AG04449 (cell line): ENCODE results near the gene GJA3.

Source experiments
- CTCF ChIA-PET: fragments of 350-600 bp; formaldehyde crosslinking; extraction: SDS; loops from one replicate; lab custom pipeline; 2021; ENCODE audit warnings: antibody characterized with exemption; lab: Yijun Ruan, JAX
- POLR2A ChIA-PET: fragments of 400-600, 350-600 bp; formaldehyde crosslinking; extraction: SDS; loops from one replicate; lab custom pipeline; 2020; ENCODE audit warnings: antibody characterized with exemption, inconsistent platforms; lab: Yijun Ruan, JAX
- DNase-seq: peaks from one replicate; pipeline ENCODE4 v3.0.0-alpha.2; 2010; ENCODE audit warnings: low read depth, low spot score
- H3K4me3 ChIP-seq: 2 replicates; pipeline ENCODE4 v1.5.1; 2011; ENCODE audit warnings: low read depth, mild to moderate bottlenecking, control low read depth, low read length
- TF ChIP-seq, protein P1 (sequence below): IDR thresholded peaks from one replicate; pipeline ENCODE4 v1.5.1; 2011; ENCODE audit warnings: mild to moderate bottlenecking, moderate library complexity, low read length, control low read depth, inconsistent platforms; ENCODE audit not compliant: insufficient read depth; ENCODE audit errors: missing control alignments

GJA3 gene

GRCh38 chr13:20101467-20102316 is 59.2 kb downstream of the GJA3 start:
- DNase-seq: no peak
- no peak overlapping the region for H3K4me3 ChIP-seq
- ChIA-PET POLR2A (interaction anchor here (0.7 kb wide), 1 partner anchor 46 kb away, joined by 4 read pairs; no protein-coding TSS in a partner anchor), CTCF (interaction anchor here (0.6 kb wide), 1 partner anchor 26 kb away, joined by 3 read pairs; no protein-coding TSS in a partner anchor)
- TF ChIP-seq, protein P1, sequence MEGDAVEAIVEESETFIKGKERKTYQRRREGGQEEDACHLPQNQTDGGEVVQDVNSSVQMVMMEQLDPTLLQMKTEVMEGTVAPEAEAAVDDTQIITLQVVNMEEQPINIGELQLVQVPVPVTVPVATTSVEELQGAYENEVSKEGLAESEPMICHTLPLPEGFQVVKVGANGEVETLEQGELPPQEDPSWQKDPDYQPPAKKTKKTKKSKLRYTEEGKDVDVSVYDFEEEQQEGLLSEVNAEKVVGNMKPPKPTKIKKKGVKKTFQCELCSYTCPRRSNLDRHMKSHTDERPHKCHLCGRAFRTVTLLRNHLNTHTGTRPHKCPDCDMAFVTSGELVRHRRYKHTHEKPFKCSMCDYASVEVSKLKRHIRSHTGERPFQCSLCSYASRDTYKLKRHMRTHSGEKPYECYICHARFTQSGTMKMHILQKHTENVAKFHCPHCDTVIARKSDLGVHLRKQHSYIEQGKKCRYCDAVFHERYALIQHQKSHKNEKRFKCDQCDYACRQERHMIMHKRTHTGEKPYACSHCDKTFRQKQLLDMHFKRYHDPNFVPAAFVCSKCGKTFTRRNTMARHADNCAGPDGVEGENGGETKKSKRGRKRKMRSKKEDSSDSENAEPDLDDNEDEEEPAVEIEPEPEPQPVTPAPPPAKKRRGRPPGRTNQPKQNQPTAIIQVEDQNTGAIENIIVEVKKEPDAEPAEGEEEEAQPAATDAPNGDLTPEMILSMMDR: no peak

GRCh38 chr13:20099319-20099718 is 61.5 kb downstream of the GJA3 start:
- H3K4me3 ChIP-seq: no peak overlapping the region
- ChIA-PET POLR2A (no interaction called here), CTCF (no interaction called here)
- TF ChIP-seq, protein P1: no peak
- DNase-seq: no peak

DNA sequence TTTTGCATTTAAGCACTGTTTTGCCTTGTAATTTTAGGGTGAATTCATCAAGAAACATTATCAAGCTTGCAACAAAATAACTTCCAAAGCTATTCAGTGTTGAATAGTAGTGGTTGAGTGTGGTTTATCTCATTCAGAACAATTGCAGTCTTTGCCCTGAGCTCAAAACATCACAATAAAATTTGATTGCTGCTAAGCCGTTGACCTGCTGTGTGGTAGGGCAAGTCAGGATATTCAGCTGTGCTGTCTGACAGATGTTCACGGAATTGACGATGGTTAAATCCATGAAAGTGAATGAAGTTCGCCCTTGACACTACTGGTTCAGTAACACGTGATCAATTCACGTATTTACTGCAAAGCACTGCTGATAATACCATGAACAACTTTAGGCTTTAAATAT is 66.9 kb downstream of the GJA3 start:
- TF ChIP-seq, protein P1: no peak
- H3K4me3 ChIP-seq: no peak overlapping the region
- no peak for DNase-seq
- ChIA-PET POLR2A (no interaction called here), CTCF (interaction anchor here (0.9 to 1.9 kb wide), 2 partner anchors 33 to 70 kb away, joined by 3 to 7 read pairs; no protein-coding TSS in a partner anchor)

GRCh38 chr13:20090349-20090748 is 70.5 kb downstream of the GJA3 start:
- POLR2A ChIA-PET: no interaction called here
- TF ChIP-seq, protein P1: no peak
- CTCF ChIA-PET: interaction anchor here (1.0 to 3.4 kb wide), 5 partner anchors 8 to 87 kb away, joined by 3 to 12 read pairs (median 3); partner anchors contain the start of gene GJA3
- no peak overlapping the region for H3K4me3 ChIP-seq
- DNase-seq: no peak
